Activated CD4-positive, alpha-beta T cell treated with anti-CD3 and anti-CD28 coated beads, Interleukin-2, amount 10 ng/mL, durations not matched to agents 7 days and 5 days (primary cell): Measurements from ENCODE around the gene ADAM11. TPM values are rescaled to one million over a fixed set of nuclear protein-coding genes. Genes with fewer than 3 reads are reported as not detected.
"Not testable (repeated sequence)": the region's sequence is repeated elsewhere in the genome, so short reads cannot be mapped to it uniquely, and the experiment has no call there.

Source experiments
- CTCF ChIA-PET: fragments of 350-600 bp; sonication (Branson Sonifier 250); formaldehyde crosslinking; loops from one replicate; lab custom pipeline; 2021; ENCODE audit warnings: antibody characterized with exemption; lab: Charles Lee
- POLR2A ChIA-PET: fragments of 350-600 bp; sonication (Branson Sonifier 250); formaldehyde crosslinking; loops from one replicate; lab custom pipeline; 2021; ENCODE audit warnings: antibody characterized with exemption; lab: Charles Lee
- DNase-seq: peaks from one replicate; pipeline ENCODE4 v3.0.0-alpha.2; 2020
- H3K27ac Mint-ChIP-seq: one replicate; pipeline ENCODE4 v1.8.0; 2021; ENCODE audit warnings: mild to moderate bottlenecking, moderate library complexity, mixed read lengths
- H3K27me3 Mint-ChIP-seq: one replicate; pipeline ENCODE4 v1.8.0; 2021; ENCODE audit warnings: mixed read lengths
- H3K36me3 Mint-ChIP-seq: one replicate; pipeline ENCODE4 v1.8.0; 2021; ENCODE audit warnings: low read depth, mixed read lengths
- H3K4me1 Mint-ChIP-seq: one replicate; pipeline ENCODE4 v1.8.0; 2021; ENCODE audit warnings: mixed read lengths
- H3K4me3 Mint-ChIP-seq: one replicate; pipeline ENCODE4 v1.8.0; 2021; ENCODE audit warnings: mild to moderate bottlenecking, moderate library complexity, mixed read lengths
- H3K9me3 Mint-ChIP-seq: one replicate; pipeline ENCODE4 v1.8.0; 2021; ENCODE audit warnings: mixed read lengths
- total RNA-seq, 2 experiments: library from RNA; stranded (reverse); gene quantifications; one replicate each; pipeline ENCODE4 v1.2.3, GENCODE V29; 2021

ADAM11 gene
- total RNA-seq, 2 experiments from 2014 or later: 0.25 to 0.35 TPM

GRCh38 chr17:44749076-44749979, 9.5 kb upstream of the ADAM11 start:
- H3K4me3 Mint-ChIP-seq: no peak overlapping the region

GRCh38 chr17:44749980-44750318, 8.8 kb upstream of the ADAM11 start:
- POLR2A ChIA-PET: no interaction called here
- H3K27ac Mint-ChIP-seq: no peak overlapping the region

More at GRCh38 chr17:44749076-44749979, 9.5 kb upstream of the ADAM11 start:
- H3K27me3 Mint-ChIP-seq: no peaks in the 10 kb centered on the region
- peaks cover 10% of the 10 kb centered on the region for H3K36me3 Mint-ChIP-seq
- H3K4me1 Mint-ChIP-seq: no peaks in the 10 kb centered on the region
- no peak for DNase-seq
- ChIA-PET POLR2A (interaction anchor here (0.5 kb wide), 1 partner anchor 342 kb away, joined by 3 read pairs; no protein-coding TSS in a partner anchor), CTCF (no interaction called here)
- no peaks in the 10 kb centered on the region for H3K9me3 Mint-ChIP-seq
- H3K27ac Mint-ChIP-seq: no peak overlapping the region

GRCh38 chr17:44751331-44751730, 7.5 kb upstream of the ADAM11 start:
- ChIA-PET POLR2A (no interaction called here), CTCF (no interaction called here)
- Mint-ChIP-seq H3K27me3 (peaks cover 1% of the 10 kb centered on the region), H3K4me1 (no peaks in the 10 kb centered on the region), H3K9me3 (no peaks in the 10 kb centered on the region), H3K27ac (no peak overlapping the region), H3K4me3 (no peak overlapping the region), H3K36me3 (peaks cover 10% of the 10 kb centered on the region)
- DNase-seq: no peak

More at GRCh38 chr17:44749980-44750318, 8.8 kb upstream of the ADAM11 start:
- no peak for DNase-seq
- H3K4me1 Mint-ChIP-seq: no peaks in the 10 kb centered on the region
- no peaks in the 10 kb centered on the region for H3K9me3 Mint-ChIP-seq
- no peaks in the 10 kb centered on the region for H3K27me3 Mint-ChIP-seq
- no peak overlapping the region for H3K4me3 Mint-ChIP-seq
- H3K36me3 Mint-ChIP-seq: peaks cover 10% of the 10 kb centered on the region
- CTCF ChIA-PET: no interaction called here

- DNase-seq: no peak
- Mint-ChIP-seq H3K9me3 (no peaks in the 10 kb centered on the region), H3K27me3 (peaks cover 2% of the 10 kb centered on the region), H3K4me3 (no peak overlapping the region), H3K27ac (no peak overlapping the region), H3K36me3 (peaks cover 10% of the 10 kb centered on the region), H3K4me1 (no peaks in the 10 kb centered on the region)
- POLR2A ChIA-PET: no interaction called here
- CTCF ChIA-PET: no interaction called here
Observed at GRCh38 chr17:44751806-44752205, 7.0 kb upstream of the ADAM11 start.

- POLR2A ChIA-PET: no interaction called here
- Mint-ChIP-seq H3K4me1 (no peaks in the 10 kb centered on the region), H3K36me3 (peaks cover 10% of the 10 kb centered on the region), H3K9me3 (no peaks in the 10 kb centered on the region), H3K27me3 (peaks cover 16% of the 10 kb centered on the region), H3K4me3 (no peak overlapping the region), H3K27ac (no peak overlapping the region)
- no peak for DNase-seq
- CTCF ChIA-PET: interaction anchor here (0.6 kb wide), 1 partner anchor 114 kb away, joined by 3 read pairs; no protein-coding TSS in a partner anchor
Observed at GRCh38 chr17:44752953-44753861, 5.6 kb upstream of the ADAM11 start.

- no peak overlapping the region for H3K27ac Mint-ChIP-seq
- CTCF ChIA-PET: no interaction called here
Observed at GRCh38 chr17:44754276-44754675, 4.5 kb upstream of the ADAM11 start.

GRCh38 chr17:44755180-44755579, 3.6 kb upstream of the ADAM11 start:
- CTCF ChIA-PET, H3K27ac Mint-ChIP-seq, H3K9me3 Mint-ChIP-seq, H3K36me3 Mint-ChIP-seq, H3K4me3 Mint-ChIP-seq, H3K4me1 Mint-ChIP-seq, DNase-seq, POLR2A ChIA-PET: not testable (repeated sequence)
- H3K27me3 Mint-ChIP-seq: peaks cover 18% of the 10 kb centered on the region

More at GRCh38 chr17:44754276-44754675, 4.5 kb upstream of the ADAM11 start:
- peaks cover 10% of the 10 kb centered on the region for H3K36me3 Mint-ChIP-seq
- POLR2A ChIA-PET: no interaction called here
- H3K4me1 Mint-ChIP-seq: no peaks in the 10 kb centered on the region
- no peak overlapping the region for H3K4me3 Mint-ChIP-seq
- no peak for DNase-seq
- peaks cover 17% of the 10 kb centered on the region for H3K27me3 Mint-ChIP-seq
- no peaks in the 10 kb centered on the region for H3K9me3 Mint-ChIP-seq

GRCh38 chr17:44757045-44757917, 1.5 kb upstream of the ADAM11 start:
- Mint-ChIP-seq H3K9me3 (no peaks in the 10 kb centered on the region), H3K4me3 (no peak overlapping the region), H3K4me1 (no peaks in the 10 kb centered on the region), H3K27me3 (peaks cover 32% of the 10 kb centered on the region), H3K27ac (no peak overlapping the region), H3K36me3 (no peaks in the 10 kb centered on the region)
- no peak for DNase-seq
- ChIA-PET POLR2A (no interaction called here), CTCF (interaction anchor here (0.7 kb wide), 1 partner anchor 136 kb away, joined by 3 read pairs; no protein-coding TSS in a partner anchor)

GRCh38 chr17:44757918-44758413, 822 bp upstream of the ADAM11 start:
- Mint-ChIP-seq H3K36me3 (no peaks in the 10 kb centered on the region), H3K27ac (no peak overlapping the region), H3K4me3 (no peak overlapping the region), H3K9me3 (no peaks in the 10 kb centered on the region), H3K4me1 (no peaks in the 10 kb centered on the region), H3K27me3 (peaks cover 32% of the 10 kb centered on the region)
- CTCF ChIA-PET: no interaction called here
- no peak for DNase-seq
- POLR2A ChIA-PET: no interaction called here

- no peak for DNase-seq
- Mint-ChIP-seq H3K36me3 (no peaks in the 10 kb centered on the region), H3K4me3 (no peak overlapping the region), H3K4me1 (no peaks in the 10 kb centered on the region), H3K27me3 (peaks cover 32% of the 10 kb centered on the region), H3K27ac (no peak overlapping the region), H3K9me3 (no peaks in the 10 kb centered on the region)
- ChIA-PET CTCF (no interaction called here), POLR2A (no interaction called here)
Observed at GRCh38 chr17:44759086-44759915, 513 bp downstream of the ADAM11 start.

GRCh38 chr17:44759916-44760243, 1.1 kb downstream of the ADAM11 start:
- CTCF ChIA-PET: no interaction called here
- POLR2A ChIA-PET: interaction anchor here (0.6 kb wide), 1 partner anchor 264 kb away, joined by 5 read pairs; no protein-coding TSS in a partner anchor
- no peaks in the 10 kb centered on the region for H3K9me3 Mint-ChIP-seq
- peaks cover 32% of the 10 kb centered on the region for H3K27me3 Mint-ChIP-seq
- H3K4me3 Mint-ChIP-seq: no peak overlapping the region
- no peak overlapping the region for H3K27ac Mint-ChIP-seq
- no peak for DNase-seq
- no peaks in the 10 kb centered on the region for H3K36me3 Mint-ChIP-seq
- no peaks in the 10 kb centered on the region for H3K4me1 Mint-ChIP-seq
